Measurements from ENCODE around the gene MAGIX.

The MAGIX gene

GRCh38 chrX:49209434-49210251 is 47.1 kb downstream of the MAGIX start:
- DNase-seq, result no peak

DNA sequence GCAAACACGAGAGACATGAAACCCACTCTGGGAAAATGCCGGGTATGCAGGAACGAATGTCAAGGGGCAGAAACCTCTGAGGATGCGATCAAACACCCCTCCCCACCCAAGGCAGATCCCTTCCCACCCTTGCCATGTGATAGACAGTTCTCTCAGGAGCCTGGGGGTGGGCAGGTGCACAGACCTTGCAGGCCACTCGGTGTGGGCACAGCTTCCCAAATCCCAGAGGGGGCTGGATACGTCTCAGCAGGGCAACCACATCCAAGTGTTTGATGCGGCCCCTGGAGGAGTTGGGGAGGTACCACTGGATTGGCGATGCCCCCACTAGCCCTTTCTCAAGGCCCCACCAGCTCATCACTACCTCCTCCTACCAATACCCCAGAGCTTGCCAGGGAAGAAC is 47.8 kb downstream of the MAGIX start:
- DNase-seq, result no peak

DNA sequence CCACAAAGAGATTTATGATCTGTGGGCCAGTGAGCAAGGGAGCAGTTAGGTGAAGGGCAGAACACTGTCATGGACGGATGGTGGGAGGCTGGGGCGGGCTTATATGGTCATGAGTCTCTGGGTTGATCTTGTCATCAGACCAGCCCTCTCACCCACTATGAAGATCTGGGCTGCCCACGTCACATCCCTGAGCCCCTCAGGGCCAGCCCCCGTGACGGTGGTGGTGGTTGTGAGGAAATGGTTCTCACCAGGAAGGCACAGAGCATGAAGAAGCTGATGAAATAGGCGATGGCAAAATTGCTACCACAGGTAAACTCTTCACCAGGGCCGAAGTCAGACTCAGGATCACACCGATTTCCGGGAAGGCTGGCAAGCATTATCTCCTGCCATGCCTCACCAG is 48.5 kb downstream of the MAGIX start:
- DNase-seq, result no peak

DNA sequence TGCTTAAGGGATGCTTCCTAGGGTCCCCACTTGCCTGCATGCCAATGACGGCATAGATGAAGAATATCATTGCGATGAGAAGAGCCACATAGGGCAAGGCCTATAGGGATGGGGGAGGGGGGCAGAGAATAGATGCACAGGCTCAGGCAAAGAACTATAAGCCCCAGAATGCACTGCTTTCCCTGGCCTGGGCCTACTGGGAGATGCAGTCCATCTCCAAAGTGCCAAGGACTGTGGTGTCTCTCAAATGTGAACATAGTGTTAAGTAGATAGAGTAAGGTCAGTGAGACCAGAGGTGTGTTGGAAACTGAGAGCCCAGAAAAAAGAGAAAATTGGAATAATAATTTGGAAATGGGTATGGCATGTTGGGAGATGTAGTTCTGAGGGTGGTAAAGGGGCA is 49.7 kb downstream of the MAGIX start:
- no peak for DNase-seq

- DNase-seq, result no peak
Observed at GRCh38 chrX:49212861-49213260, 50.3 kb downstream of the MAGIX start.

GRCh38 chrX:49214416-49214815 is 51.9 kb downstream of the MAGIX start:
- no peak for DNase-seq

GRCh38 chrX:49214996-49215526 is 52.5 kb downstream of the MAGIX start:
- DNase-seq, result no peak

Data from NCI-H1105 treated with DMSO at 0.1 percent for 48 hours (cell line).